OCI-LY7 (cell line): Measurements from ENCODE around the gene VWA5B1. TPM values are rescaled to one million over a fixed set of nuclear protein-coding genes. Genes with fewer than 3 reads are reported as not detected.

Experiments used
- BruUV-seq: library from RNA; stranded (reverse); fragments of 400-500 nt; replicated peaks from 2 replicates; lab custom pipeline; 2021; lab: Mats Ljungman, UMichigan
- CTCF ChIA-PET: fragments of 300-600 bp; sonication (Branson Sonifier 250); formaldehyde crosslinking; loops from one replicate; lab custom pipeline; 2022; ENCODE audit warnings: antibody characterized with exemption; ENCODE audit not compliant: unreplicated experiment; lab: Charles Lee
- POLR2A ChIA-PET: fragments of 300-600 bp; sonication (Branson Sonifier 250); formaldehyde crosslinking; loops from one replicate; lab custom pipeline; 2022; ENCODE audit warnings: antibody characterized with exemption; lab: Charles Lee
- DNase-seq: peaks from one replicate; pipeline ENCODE4 v3.0.0-alpha.2; 2015; ENCODE audit warnings: low spot score
- H2AFZ ChIP-seq: fragments of 200-600 bp; sonication (generic), shearing (Covaris generic); 2 replicates; pipeline ENCODE4 v1.6.1; 2014; ENCODE audit warnings: mild to moderate bottlenecking, antibody characterized with exemption, low read length, moderate library complexity
- H3K27ac ChIP-seq: fragments of 200-600 bp; sonication (generic); 2 replicates; pipeline ENCODE4 v1.5.1; 2014; ENCODE audit warnings: mixed run types, low read depth, mild to moderate bottlenecking, moderate library complexity, low read length, inconsistent platforms; ENCODE audit not compliant: poor library complexity, severe bottlenecking
- H3K36me3 ChIP-seq: fragments of 200-600 bp; sonication (generic); 2 replicates; pipeline ENCODE4 v1.6.1; 2014; ENCODE audit warnings: mild to moderate bottlenecking, antibody characterized with exemption, low read length, moderate library complexity, mixed read lengths; ENCODE audit not compliant: insufficient read depth
- H3K4me1 ChIP-seq: fragments of 200-600 bp; sonication (generic); 2 replicates; pipeline ENCODE4 v1.5.1; 2014; ENCODE audit warnings: mild to moderate bottlenecking, low read length; ENCODE audit not compliant: insufficient read depth, poor library complexity, severe bottlenecking
- H3K4me2 ChIP-seq: fragments of 200-600 bp; sonication (generic); 2 replicates; pipeline ENCODE4 v1.6.1; 2014; ENCODE audit warnings: mild to moderate bottlenecking, low read length
- H3K4me3 ChIP-seq: fragments of 200-600 bp; sonication (generic); 2 replicates; pipeline ENCODE4 v1.5.1; 2014; ENCODE audit warnings: mild to moderate bottlenecking, low read depth, low read length; ENCODE audit not compliant: poor library complexity, severe bottlenecking
- H3K79me2 ChIP-seq: fragments of 200-600 bp; sonication (generic); 2 replicates; pipeline ENCODE4 v1.6.1; 2016; ENCODE audit warnings: low read depth, mild to moderate bottlenecking, low read length, moderate library complexity, mixed read lengths; ENCODE audit not compliant: insufficient read depth
- H3K9me2 ChIP-seq: fragments of 200-600 bp; sonication (generic); 2 replicates; pipeline ENCODE4 v1.6.1; 2016; ENCODE audit warnings: mild to moderate bottlenecking, low read length, mixed read lengths; ENCODE audit not compliant: insufficient read depth
- H3K9me3 ChIP-seq: fragments of 200-600 bp; sonication (generic); 2 replicates; pipeline ENCODE4 v1.6.1; 2014; ENCODE audit warnings: mild to moderate bottlenecking, mixed run types, low read length, mixed read lengths
- H4K20me1 ChIP-seq: fragments of 200-600 bp; sonication (generic); 2 replicates; pipeline ENCODE4 v1.6.1; 2014; ENCODE audit warnings: mild to moderate bottlenecking, antibody characterized with exemption, low read length, moderate library complexity, mixed read lengths; ENCODE audit not compliant: insufficient read depth
- CTCF ChIP-seq: fragments of 200-600 bp; sonication (generic); conservative IDR thresholded peaks from 2 replicates; pipeline ENCODE4 v1.5.1; 2014; ENCODE audit warnings: mild to moderate bottlenecking, antibody characterized with exemption, low read length, moderate library complexity, mixed read lengths
- EZH2phosphoT487 ChIP-seq: fragments of 200-600 bp; sonication (generic); IDR thresholded peaks from 2 replicates; pipeline ENCODE4 v1.6.1; 2018; ENCODE audit warnings: low read depth, borderline replicate concordance, mild to moderate bottlenecking, mixed run types, antibody characterized with exemption, low read length, moderate library complexity, mixed read lengths
- intact Hi-C: fragments of 100-400 bp; cut with micrococcal nuclease; formaldehyde crosslinking; loops from one replicate; pipeline ENCODE4 v1.10.0; 2022; ENCODE audit not compliant: unreplicated experiment
- total RNA-seq, 2 experiments: library from RNA; depleted of rRNA in 1 of 2; stranded (reverse); fragments of >200 nt in 1 of 2; shearing (Covaris generic) in 1 of 2; gene quantifications; 2 replicates each; pipeline ENCODE4 v1.2.3, GENCODE V29; 2014 to 2022

Gene VWA5B1
- total RNA-seq, 2 experiments from 2014 or later = 0.19 to 0.25 TPM

GRCh38 chr1:20400341-20401177 is 109.9 kb downstream of the VWA5B1 start:
- BruUV-seq = no TSS peak
- Histone ChIP-seq H3K9me2 (no peaks in the 10 kb centered on the region), H2AFZ (peak overlapping the region; percentile 28; the same call in 1 of the 2 replicates), H3K36me3 (no peaks in the 10 kb centered on the region; the same call in 1 of the 2 replicates), H3K4me1 (peaks cover 46% of the 10 kb centered on the region), H3K79me2 (no peaks in the 10 kb centered on the region), H3K9me3 (peaks cover 2% of the 10 kb centered on the region; the same call in 1 of the 2 replicates), H3K4me2 (no peak overlapping the region), H4K20me1 (no peaks in the 10 kb centered on the region), H3K4me3 (no peak overlapping the region), H3K27ac (no peak overlapping the region)
- POLR2A ChIA-PET = interaction anchor here (0.8 to 1.2 kb wide), 2 partner anchors 11 to 16 kb away, joined by 3 read pairs; no protein-coding TSS in a partner anchor
- TF ChIP-seq CTCF (no peak), EZH2phosphoT487 (no peak)
- intact Hi-C loops = no loop called here
- DNase-seq = no peak
- CTCF ChIA-PET = no interaction called here

- CTCF ChIA-PET = interaction anchor here (1.4 kb wide), 1 partner anchor 18 kb away, joined by 3 read pairs; no protein-coding TSS in a partner anchor
- intact Hi-C loops = no loop called here
Measured at GRCh38 chr1:20401405-20402010, 110.8 kb downstream of the VWA5B1 start.

More at GRCh38 chr1:20401405-20402010, 110.8 kb downstream of the VWA5B1 start:
- Histone ChIP-seq H3K79me2 (no peaks in the 10 kb centered on the region), H3K27ac (no peak overlapping the region), H3K4me1 (peaks cover 56% of the 10 kb centered on the region), H2AFZ (no peak overlapping the region), H3K9me2 (no peaks in the 10 kb centered on the region), H3K4me3 (no peak overlapping the region), H4K20me1 (no peaks in the 10 kb centered on the region), H3K36me3 (no peaks in the 10 kb centered on the region), H3K4me2 (no peak overlapping the region), H3K9me3 (no peaks in the 10 kb centered on the region)
- no TSS peak for BruUV-seq
- no peak for DNase-seq
- TF ChIP-seq EZH2phosphoT487 (no peak), CTCF (no peak)
- POLR2A ChIA-PET = interaction anchor here (0.5 to 4.9 kb wide), 5 partner anchors 10 to 85 kb away, joined by 3 to 43 read pairs (median 3); no protein-coding TSS in a partner anchor
